ENCODE results near the gene DNMT3A. TPM values are rescaled to one million over a fixed set of nuclear protein-coding genes. Genes with fewer than 3 reads are reported as not detected.

DNMT3A gene
- total RNA-seq, 1 donor from 2014 or later = 80.2 TPM

GRCh38 chr2:25221579-25221978 lies 120.1 kb downstream of the DNMT3A start:
- TF ChIP-seq CTCF (IDR thresholded peaks at IDR 0.05) = no peak
- no peak overlapping the region for H3K27ac Mint-ChIP-seq (ENCODE audit: unreplicated experiment)
- H3K4me1 Mint-ChIP-seq (ENCODE audit: unreplicated experiment) = no peaks in the 10 kb centered on the region

GRCh38 chr2:25220313-25220712 lies 121.4 kb downstream of the DNMT3A start:
- Mint-ChIP-seq H3K4me3 (ENCODE audit: unreplicated experiment) (no peak overlapping the region), H3K27me3 (ENCODE audit: unreplicated experiment) (no peaks in the 10 kb centered on the region), H3K4me1 (ENCODE audit: unreplicated experiment) (no peaks in the 10 kb centered on the region), H3K36me3 (ENCODE audit: unreplicated experiment) (no peaks in the 10 kb centered on the region), H3K9me3 (ENCODE audit: unreplicated experiment) (no peaks in the 10 kb centered on the region), H3K27ac (ENCODE audit: unreplicated experiment) (no peak overlapping the region)
- DNase-seq (ENCODE audit: extremely low spot score, unreplicated experiment) = no peak
- no peak for TF ChIP-seq CTCF (IDR thresholded peaks at IDR 0.05)

More at GRCh38 chr2:25221579-25221978, 120.1 kb downstream of the DNMT3A start:
- H3K4me3 Mint-ChIP-seq (ENCODE audit: unreplicated experiment) = no peak overlapping the region
- no peaks in the 10 kb centered on the region for H3K27me3 Mint-ChIP-seq (ENCODE audit: unreplicated experiment)
- no peak for DNase-seq (ENCODE audit: extremely low spot score, unreplicated experiment)
- H3K9me3 Mint-ChIP-seq (ENCODE audit: unreplicated experiment) = no peaks in the 10 kb centered on the region
- H3K36me3 Mint-ChIP-seq (ENCODE audit: unreplicated experiment) = no peaks in the 10 kb centered on the region

GRCh38 chr2:25219621-25220020 lies 122.1 kb downstream of the DNMT3A start:
- Mint-ChIP-seq H3K9me3 (ENCODE audit: unreplicated experiment) (no peaks in the 10 kb centered on the region), H3K4me3 (ENCODE audit: unreplicated experiment) (no peak overlapping the region), H3K4me1 (ENCODE audit: unreplicated experiment) (no peaks in the 10 kb centered on the region), H3K36me3 (ENCODE audit: unreplicated experiment) (no peaks in the 10 kb centered on the region), H3K27me3 (ENCODE audit: unreplicated experiment) (no peaks in the 10 kb centered on the region), H3K27ac (ENCODE audit: unreplicated experiment) (no peak overlapping the region)
- no peak for DNase-seq (ENCODE audit: extremely low spot score, unreplicated experiment)
- TF ChIP-seq CTCF (IDR thresholded peaks at IDR 0.05) = no peak

- H3K9me3 Mint-ChIP-seq (ENCODE audit: unreplicated experiment) = no peaks in the 10 kb centered on the region
- no peak for DNase-seq (ENCODE audit: extremely low spot score, unreplicated experiment)
- H3K36me3 Mint-ChIP-seq (ENCODE audit: unreplicated experiment) = no peaks in the 10 kb centered on the region
- TF ChIP-seq CTCF (IDR thresholded peaks at IDR 0.05) = no peak
- H3K4me1 Mint-ChIP-seq (ENCODE audit: unreplicated experiment) = no peaks in the 10 kb centered on the region
- no peak overlapping the region for H3K4me3 Mint-ChIP-seq (ENCODE audit: unreplicated experiment)
- no peaks in the 10 kb centered on the region for H3K27me3 Mint-ChIP-seq (ENCODE audit: unreplicated experiment)
- no peak overlapping the region for H3K27ac Mint-ChIP-seq (ENCODE audit: unreplicated experiment)
These were observed 123.6 kb downstream of the DNMT3A start for GRCh38 chr2:25218100-25218499.

GRCh38 chr2:25215948-25216679 lies 125.6 kb downstream of the DNMT3A start:
- Mint-ChIP-seq H3K4me3 (ENCODE audit: unreplicated experiment) (peak overlapping the region; percentile 29), H3K36me3 (ENCODE audit: unreplicated experiment) (no peaks in the 10 kb centered on the region), H3K9me3 (ENCODE audit: unreplicated experiment) (no peaks in the 10 kb centered on the region), H3K27ac (ENCODE audit: unreplicated experiment) (no peak overlapping the region), H3K4me1 (ENCODE audit: unreplicated experiment) (no peaks in the 10 kb centered on the region), H3K27me3 (ENCODE audit: unreplicated experiment) (no peaks in the 10 kb centered on the region)
- TF ChIP-seq CTCF (IDR thresholded peaks at IDR 0.05) = no peak
- DNase-seq (ENCODE audit: extremely low spot score, unreplicated experiment) = no peak

All from osteocyte (in vitro differentiated cells).